Neural progenitor cell (in vitro differentiated cells): Measurements from ENCODE around the gene WFDC10B.
"Not testable (repeated sequence)": the region's sequence is repeated elsewhere in the genome, so short reads cannot be mapped to it uniquely, and the experiment has no call there.

ENCODE experiments used
- EZH2 ChIP-seq: fragments of 200-600 bp; sonication (generic); IDR thresholded peaks from 2 replicates; pipeline ENCODE4 v1.6.1; 2017; ENCODE audit warnings: antibody characterized with exemption, mild to moderate bottlenecking, moderate library complexity
- EZH2phosphoT487 ChIP-seq: fragments of 200-600 bp; sonication (generic); IDR thresholded peaks from 2 replicates; pipeline ENCODE4 v1.6.1; 2017; ENCODE audit warnings: antibody characterized with exemption
- TF ChIP-seq, protein P1 (sequence below): fragments of 200-600 bp; sonication (generic); IDR thresholded peaks from 2 replicates; pipeline ENCODE4 v1.5.1; 2017; ENCODE audit warnings: antibody characterized with exemption, mild to moderate bottlenecking

DNA sequence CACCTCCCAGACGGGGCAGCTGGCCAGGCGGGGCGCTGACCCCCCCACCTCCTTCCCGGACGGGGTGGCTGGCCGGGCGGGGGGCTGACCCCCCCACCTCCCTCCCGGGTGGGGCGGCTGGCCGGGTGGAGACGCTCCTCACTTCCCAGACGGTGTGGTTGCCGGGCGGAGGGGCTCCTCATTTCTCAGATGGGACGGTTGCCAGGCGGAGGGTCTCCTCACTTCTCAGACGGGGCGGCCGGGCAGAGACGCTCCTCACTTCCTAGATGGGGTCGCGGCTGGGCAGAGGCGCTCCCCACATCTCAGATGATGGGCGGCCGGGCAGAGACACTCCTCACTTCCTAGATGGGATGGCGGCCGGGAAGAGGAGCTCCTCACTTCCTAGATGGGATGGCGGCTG is 59.0 kb downstream of the WFDC10B start:
- TF ChIP-seq, protein P1, sequence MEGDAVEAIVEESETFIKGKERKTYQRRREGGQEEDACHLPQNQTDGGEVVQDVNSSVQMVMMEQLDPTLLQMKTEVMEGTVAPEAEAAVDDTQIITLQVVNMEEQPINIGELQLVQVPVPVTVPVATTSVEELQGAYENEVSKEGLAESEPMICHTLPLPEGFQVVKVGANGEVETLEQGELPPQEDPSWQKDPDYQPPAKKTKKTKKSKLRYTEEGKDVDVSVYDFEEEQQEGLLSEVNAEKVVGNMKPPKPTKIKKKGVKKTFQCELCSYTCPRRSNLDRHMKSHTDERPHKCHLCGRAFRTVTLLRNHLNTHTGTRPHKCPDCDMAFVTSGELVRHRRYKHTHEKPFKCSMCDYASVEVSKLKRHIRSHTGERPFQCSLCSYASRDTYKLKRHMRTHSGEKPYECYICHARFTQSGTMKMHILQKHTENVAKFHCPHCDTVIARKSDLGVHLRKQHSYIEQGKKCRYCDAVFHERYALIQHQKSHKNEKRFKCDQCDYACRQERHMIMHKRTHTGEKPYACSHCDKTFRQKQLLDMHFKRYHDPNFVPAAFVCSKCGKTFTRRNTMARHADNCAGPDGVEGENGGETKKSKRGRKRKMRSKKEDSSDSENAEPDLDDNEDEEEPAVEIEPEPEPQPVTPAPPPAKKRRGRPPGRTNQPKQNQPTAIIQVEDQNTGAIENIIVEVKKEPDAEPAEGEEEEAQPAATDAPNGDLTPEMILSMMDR, result not testable (repeated sequence)
- TF ChIP-seq EZH2, EZH2phosphoT487: not testable (repeated sequence)
